GM12874 (cell line): ENCODE results near the gene OOSP3.

Experiments
- TF ChIP-seq, protein P1 (sequence below): IDR thresholded peaks from 2 replicates; pipeline ENCODE4 v1.5.1; 2011; ENCODE audit warnings: low read depth, mild to moderate bottlenecking, control low read depth, low read length, moderate library complexity; ENCODE audit not compliant: insufficient read depth

Gene OOSP3

DNA sequence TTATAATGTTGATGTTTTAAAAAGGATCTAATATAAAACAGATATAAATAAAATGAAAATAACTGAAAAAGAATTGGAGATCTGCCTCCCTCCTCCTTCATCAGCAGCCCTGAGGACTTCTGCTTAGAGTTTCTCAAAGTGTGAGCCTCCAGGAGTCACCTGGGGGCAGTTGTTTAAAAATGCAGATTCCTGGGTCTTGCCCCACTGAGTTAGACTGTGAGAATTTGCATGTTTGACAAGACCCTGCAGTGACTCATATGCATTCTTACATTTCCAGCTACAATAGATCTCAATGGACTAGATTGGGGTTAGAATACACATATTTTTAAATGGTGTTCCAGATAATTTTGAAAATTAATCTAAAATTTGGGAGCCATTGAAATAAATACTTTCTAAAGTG lies 798 bp upstream of the OOSP3 start:
- TF ChIP-seq, protein P1, sequence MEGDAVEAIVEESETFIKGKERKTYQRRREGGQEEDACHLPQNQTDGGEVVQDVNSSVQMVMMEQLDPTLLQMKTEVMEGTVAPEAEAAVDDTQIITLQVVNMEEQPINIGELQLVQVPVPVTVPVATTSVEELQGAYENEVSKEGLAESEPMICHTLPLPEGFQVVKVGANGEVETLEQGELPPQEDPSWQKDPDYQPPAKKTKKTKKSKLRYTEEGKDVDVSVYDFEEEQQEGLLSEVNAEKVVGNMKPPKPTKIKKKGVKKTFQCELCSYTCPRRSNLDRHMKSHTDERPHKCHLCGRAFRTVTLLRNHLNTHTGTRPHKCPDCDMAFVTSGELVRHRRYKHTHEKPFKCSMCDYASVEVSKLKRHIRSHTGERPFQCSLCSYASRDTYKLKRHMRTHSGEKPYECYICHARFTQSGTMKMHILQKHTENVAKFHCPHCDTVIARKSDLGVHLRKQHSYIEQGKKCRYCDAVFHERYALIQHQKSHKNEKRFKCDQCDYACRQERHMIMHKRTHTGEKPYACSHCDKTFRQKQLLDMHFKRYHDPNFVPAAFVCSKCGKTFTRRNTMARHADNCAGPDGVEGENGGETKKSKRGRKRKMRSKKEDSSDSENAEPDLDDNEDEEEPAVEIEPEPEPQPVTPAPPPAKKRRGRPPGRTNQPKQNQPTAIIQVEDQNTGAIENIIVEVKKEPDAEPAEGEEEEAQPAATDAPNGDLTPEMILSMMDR: no peak

- TF ChIP-seq, protein P1: no peak
Measured at GRCh38 chr11:59879567-59879966, 985 bp downstream of the OOSP3 start.

GRCh38 chr11:59883597-59883996 lies 5.0 kb downstream of the OOSP3 start:
- TF ChIP-seq, protein P1: no peak

GRCh38 chr11:59891781-59892181 lies 13.2 kb downstream of the OOSP3 start:
- TF ChIP-seq, protein P1: no peak

- TF ChIP-seq, protein P1: no peak
Measured at GRCh38 chr11:59894616-59895015, 16.0 kb downstream of the OOSP3 start.

DNA sequence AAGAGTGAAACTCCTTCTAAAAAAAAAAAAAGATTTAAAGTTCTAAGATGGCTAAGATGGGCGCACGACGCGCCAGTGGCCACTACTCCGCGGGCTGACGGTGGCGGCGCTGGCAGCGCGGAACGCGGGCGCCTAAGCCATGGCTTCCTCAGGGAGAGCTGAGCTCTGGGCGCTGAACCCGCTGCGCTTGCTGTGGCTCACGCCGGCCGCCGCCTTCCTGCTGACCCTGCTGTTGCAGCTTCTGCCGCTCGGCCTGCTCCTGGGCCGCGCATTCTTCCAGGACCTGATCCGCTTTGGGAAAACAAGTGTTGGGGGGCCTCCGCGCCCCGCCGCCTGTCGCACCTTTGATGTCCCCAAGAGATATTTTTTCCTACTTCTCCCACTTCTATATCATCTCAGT lies 19.5 kb downstream of the OOSP3 start:
- TF ChIP-seq, protein P1: no peak

GRCh38 chr11:59898650-59899049 lies 20.1 kb downstream of the OOSP3 start:
- TF ChIP-seq, protein P1: no peak

GRCh38 chr11:59899532-59899931 lies 20.9 kb downstream of the OOSP3 start:
- TF ChIP-seq, protein P1: no peak
